PC-9 (cell line): ENCODE data around the gene GCH1. TPM values are rescaled to one million over a fixed set of nuclear protein-coding genes. Genes with fewer than 3 reads are reported as not detected.

Experiments
- BruUV-seq: library from RNA; stranded (reverse); fragments of 400-500 nt; replicated peaks from 2 replicates; lab custom pipeline; 2021; lab: Mats Ljungman, UMichigan
- CTCF ChIA-PET: fragments of 300-600 bp; sonication (Branson Sonifier 250); formaldehyde crosslinking; loops from one replicate; lab custom pipeline; 2022; ENCODE audit warnings: antibody characterized with exemption; lab: Charles Lee
- POLR2A ChIA-PET: fragments of 300-600 bp; sonication (Branson Sonifier 250); formaldehyde crosslinking; loops from one replicate; lab custom pipeline; 2022; ENCODE audit warnings: antibody characterized with exemption; ENCODE audit not compliant: unreplicated experiment; lab: Charles Lee
- DNase-seq, 2 experiments: peaks; one replicate each; pipeline versions ENCODE4 v3.0.0 to v3.0.0-alpha.2; 2015 to 2022; ENCODE audit warnings: mixed read lengths in 1 of 2
- H2AFZ ChIP-seq: fragments of 200-600 bp; sonication (generic); 2 replicates; pipeline ENCODE4 v1.8.1; 2017; ENCODE audit warnings: antibody characterized with exemption
- H3F3A ChIP-seq: fragments of 200-600 bp; sonication (generic); 2 replicates; pipeline ENCODE4 v1.8.1; 2017; ENCODE audit warnings: antibody characterized with exemption, mild to moderate bottlenecking, low read depth; ENCODE audit not compliant: insufficient read depth
- H3K27ac ChIP-seq: fragments of 200-600 bp; sonication (generic); 2 replicates; pipeline ENCODE4 v1.6.1; 2016; ENCODE audit warnings: mixed run types
- H3K27me3 ChIP-seq: fragments of 200-600 bp; sonication (generic); 2 replicates; pipeline ENCODE4 v1.6.1; 2016; ENCODE audit warnings: low read depth, mixed run types; ENCODE audit not compliant: insufficient read depth
- H3K36me3 ChIP-seq: fragments of 200-600 bp; sonication (generic); 2 replicates; pipeline ENCODE4 v1.6.1; 2016; ENCODE audit warnings: low read depth, mixed run types
- H3K4me1 ChIP-seq: fragments of 200-600 bp; sonication (generic); replicated peaks from 2 replicates; pipeline ENCODE4 v1.6.1; 2016; ENCODE audit warnings: mixed run types; ENCODE audit not compliant: insufficient read depth
- H3K4me2 ChIP-seq: fragments of 200-600 bp; sonication (generic); 2 replicates; pipeline ENCODE4 v1.6.1; 2017; ENCODE audit warnings: mixed run types
- H3K4me3 ChIP-seq: fragments of 200-600 bp; sonication (generic); 2 replicates; pipeline ENCODE4 v1.6.1; 2016; ENCODE audit warnings: mixed run types
- H3K79me2 ChIP-seq: fragments of 200-600 bp; sonication (generic); 2 replicates; pipeline ENCODE4 v1.6.1; 2017; ENCODE audit warnings: low read depth, mixed run types
- H3K9me2 ChIP-seq: fragments of 200-600 bp; sonication (generic); 2 replicates; pipeline ENCODE4 v1.8.1; 2017; ENCODE audit warnings: mild to moderate bottlenecking; ENCODE audit not compliant: insufficient read depth
- H3K9me3 ChIP-seq: fragments of 200-600 bp; sonication (generic); 2 replicates; pipeline ENCODE4 v1.8.1; 2016; ENCODE audit warnings: low read depth; ENCODE audit not compliant: insufficient read depth
- H4K20me1 ChIP-seq: fragments of 200-600 bp; sonication (generic); 2 replicates; pipeline ENCODE4 v1.8.1; 2017; ENCODE audit not compliant: insufficient read depth
- CTCF ChIP-seq: fragments of 200-600 bp; sonication (generic); conservative IDR thresholded peaks from 2 replicates; pipeline ENCODE4 v1.6.1; 2017; ENCODE audit warnings: mixed run types, antibody characterized with exemption, mild to moderate bottlenecking, moderate library complexity
- EZH2 ChIP-seq: fragments of 200-600 bp; sonication (generic); IDR thresholded peaks from 2 replicates; pipeline ENCODE4 v1.8.0; 2017; ENCODE audit warnings: antibody characterized with exemption, low read depth
- intact Hi-C: fragments of 100-400 bp; cut with micrococcal nuclease; formaldehyde crosslinking; loops from one replicate; pipeline ENCODE4 v1.10.0; 2022; ENCODE audit not compliant: unreplicated experiment
- total RNA-seq: library from RNA; stranded (reverse); gene quantifications from 2 replicates; pipeline ENCODE4 v1.2.3, GENCODE V29; 2021

GCH1 gene
- total RNA-seq, 1 experiment from 2014 or later = 5.1 TPM

DNA sequence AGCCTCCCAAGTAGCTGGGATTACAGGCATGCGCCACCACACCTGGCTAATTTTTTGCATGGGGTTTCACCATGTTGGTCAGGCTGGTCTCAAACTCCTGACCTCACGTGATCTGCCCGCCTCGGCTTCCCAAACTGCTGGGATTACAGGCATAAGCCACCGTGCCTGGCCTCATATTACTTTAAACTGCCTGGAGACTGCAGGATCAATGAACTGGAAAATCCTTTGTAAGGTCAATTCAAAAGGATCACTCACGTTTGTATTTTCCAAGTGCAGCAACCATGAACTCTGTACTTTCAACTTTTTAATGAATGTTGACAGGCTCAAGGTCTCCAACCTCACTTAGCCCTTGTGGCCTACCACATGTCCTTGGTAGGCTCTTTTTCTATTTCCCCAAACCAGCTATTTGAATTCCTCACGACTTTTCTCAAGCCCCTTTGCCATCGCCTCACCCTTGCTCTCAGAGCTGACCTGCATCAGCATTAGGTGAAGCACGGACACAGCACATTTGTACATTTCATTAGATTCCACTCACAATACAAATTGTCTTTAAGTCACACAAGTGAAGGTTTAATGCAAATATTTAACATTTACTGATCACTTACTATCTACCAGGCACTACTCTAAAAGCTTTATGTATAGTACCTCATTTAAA is 42.2 kb upstream of the GCH1 start:
- TF ChIP-seq CTCF (no peak), EZH2 (no peak)
- no peak overlapping the region for H3K4me3 ChIP-seq
- no peaks in the 10 kb centered on the region for H3K4me1 ChIP-seq
- no peak for DNase-seq
- no peaks in the 10 kb centered on the region for H3K9me3 ChIP-seq
- no peaks in the 10 kb centered on the region for H4K20me1 ChIP-seq
- no TSS peak for BruUV-seq
- H3K79me2 ChIP-seq = no peaks in the 10 kb centered on the region
- H3K27ac ChIP-seq = no peak overlapping the region
- H2AFZ ChIP-seq = no peak overlapping the region
- H3K36me3 ChIP-seq = no peaks in the 10 kb centered on the region
- intact Hi-C loops = no loop called here
- CTCF ChIA-PET = interaction anchor here (0.7 kb wide), 1 partner anchor 259 kb away, joined by 11 read pairs; no protein-coding TSS in a partner anchor
- POLR2A ChIA-PET = no interaction called here
- H3K9me2 ChIP-seq = no peaks in the 10 kb centered on the region
- no peak overlapping the region for H3K4me2 ChIP-seq
- H3F3A ChIP-seq = no peaks in the 10 kb centered on the region; the same call in 1 of the 2 replicates
- H3K27me3 ChIP-seq = no peaks in the 10 kb centered on the region

DNA sequence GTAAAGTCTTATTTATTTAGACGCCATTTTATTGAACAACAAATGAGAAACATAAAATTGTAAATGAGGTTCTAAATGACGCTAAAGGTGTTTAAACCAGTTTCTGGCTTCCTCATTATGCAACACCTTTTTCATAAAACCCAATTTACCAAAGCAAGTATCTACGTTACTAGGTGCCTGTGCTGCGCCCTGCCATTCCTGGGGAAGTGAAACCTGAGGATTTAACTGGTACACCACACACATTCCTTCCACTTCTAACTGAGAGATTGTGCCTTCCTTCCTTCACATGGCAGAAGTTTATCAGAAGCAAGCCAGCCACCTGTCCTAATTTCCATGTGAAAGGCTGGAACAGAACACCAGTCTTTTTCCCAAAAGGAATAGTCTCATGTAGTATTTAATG is 40.3 kb upstream of the GCH1 start:
- no TSS peak for BruUV-seq
- Histone ChIP-seq H3K79me2 (no peaks in the 10 kb centered on the region), H3K4me3 (no peak overlapping the region), H3K4me2 (no peak overlapping the region), H3K9me2 (no peaks in the 10 kb centered on the region), H4K20me1 (no peaks in the 10 kb centered on the region), H2AFZ (no peak overlapping the region), H3K27me3 (no peaks in the 10 kb centered on the region), H3F3A (no peaks in the 10 kb centered on the region; the same call in 1 of the 2 replicates), H3K9me3 (no peaks in the 10 kb centered on the region), H3K27ac (no peak overlapping the region), H3K36me3 (no peaks in the 10 kb centered on the region), H3K4me1 (no peaks in the 10 kb centered on the region)
- no peak for TF ChIP-seq EZH2
- TF ChIP-seq CTCF = no peak
- ChIA-PET CTCF (no interaction called here), POLR2A (no interaction called here)
- DNase-seq = no peak
- intact Hi-C loops = no loop called here

- H3K9me3 ChIP-seq = no peaks in the 10 kb centered on the region
- no peak for DNase-seq
- intact Hi-C loops = no loop called here
- no peak overlapping the region for H3K27ac ChIP-seq
- no peaks in the 10 kb centered on the region for H3K27me3 ChIP-seq
- no peak for TF ChIP-seq CTCF
- no peak for TF ChIP-seq EZH2
- no peaks in the 10 kb centered on the region for H4K20me1 ChIP-seq
- H3K4me3 ChIP-seq = no peak overlapping the region
- H3F3A ChIP-seq = no peaks in the 10 kb centered on the region
- no peaks in the 10 kb centered on the region for H3K9me2 ChIP-seq
- no peak overlapping the region for H2AFZ ChIP-seq
- ChIA-PET CTCF (no interaction called here), POLR2A (no interaction called here)
- H3K4me2 ChIP-seq = no peak overlapping the region
- BruUV-seq = no TSS peak
- no peaks in the 10 kb centered on the region for H3K79me2 ChIP-seq
- H3K36me3 ChIP-seq = no peaks in the 10 kb centered on the region
- no peaks in the 10 kb centered on the region for H3K4me1 ChIP-seq
These were observed 34.2 kb upstream of the GCH1 start for GRCh38 chr14:54936816-54937215.
